Measurements from ENCODE around the gene GIT2.

DNA sequence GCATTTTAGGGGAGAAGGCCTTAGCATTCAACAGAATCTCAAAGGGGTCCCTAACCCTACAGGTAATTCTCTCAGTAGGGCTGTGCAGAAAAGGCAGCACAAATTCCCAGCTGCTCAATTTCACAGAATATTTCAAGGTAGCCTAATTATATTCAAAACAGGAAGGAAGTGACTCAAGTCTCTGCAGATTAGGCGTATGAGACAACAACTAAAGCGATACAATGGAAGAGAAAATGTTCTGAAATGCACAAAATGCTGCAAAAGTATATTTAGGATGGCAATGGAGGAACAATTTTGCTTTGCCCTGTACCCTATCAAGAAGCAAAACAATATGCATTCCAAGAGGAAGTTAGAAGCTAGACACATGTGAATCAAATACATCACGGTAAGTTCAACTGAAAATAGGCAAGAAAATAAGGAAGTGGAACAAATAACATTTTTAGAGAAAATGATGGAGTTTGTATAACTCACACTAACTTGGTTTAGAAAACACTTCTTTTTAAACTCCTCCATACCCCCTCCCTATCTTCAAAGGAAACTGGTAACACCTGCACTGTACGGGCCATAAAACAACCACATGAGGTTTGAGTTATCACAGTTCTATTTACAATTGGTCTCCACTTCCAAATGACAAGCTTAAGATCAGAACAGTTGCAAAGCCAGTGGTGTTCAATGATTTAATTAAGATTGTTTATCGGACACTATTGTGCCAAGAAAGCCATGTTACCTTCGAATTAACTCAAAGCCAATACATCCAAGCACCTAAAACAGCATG lies 1.6 kb downstream of the GIT2 start:
- TF ChIP-seq, protein P1, sequence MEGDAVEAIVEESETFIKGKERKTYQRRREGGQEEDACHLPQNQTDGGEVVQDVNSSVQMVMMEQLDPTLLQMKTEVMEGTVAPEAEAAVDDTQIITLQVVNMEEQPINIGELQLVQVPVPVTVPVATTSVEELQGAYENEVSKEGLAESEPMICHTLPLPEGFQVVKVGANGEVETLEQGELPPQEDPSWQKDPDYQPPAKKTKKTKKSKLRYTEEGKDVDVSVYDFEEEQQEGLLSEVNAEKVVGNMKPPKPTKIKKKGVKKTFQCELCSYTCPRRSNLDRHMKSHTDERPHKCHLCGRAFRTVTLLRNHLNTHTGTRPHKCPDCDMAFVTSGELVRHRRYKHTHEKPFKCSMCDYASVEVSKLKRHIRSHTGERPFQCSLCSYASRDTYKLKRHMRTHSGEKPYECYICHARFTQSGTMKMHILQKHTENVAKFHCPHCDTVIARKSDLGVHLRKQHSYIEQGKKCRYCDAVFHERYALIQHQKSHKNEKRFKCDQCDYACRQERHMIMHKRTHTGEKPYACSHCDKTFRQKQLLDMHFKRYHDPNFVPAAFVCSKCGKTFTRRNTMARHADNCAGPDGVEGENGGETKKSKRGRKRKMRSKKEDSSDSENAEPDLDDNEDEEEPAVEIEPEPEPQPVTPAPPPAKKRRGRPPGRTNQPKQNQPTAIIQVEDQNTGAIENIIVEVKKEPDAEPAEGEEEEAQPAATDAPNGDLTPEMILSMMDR (IDR thresholded peaks at IDR 0.05; ENCODE audit: low read depth, low read length, poor library complexity, severe bottlenecking): no peak
- TF ChIP-seq EZH2phosphoT487 (IDR thresholded peaks at IDR 0.05; ENCODE audit: borderline replicate concordance, low read length): no peak
